ENCODE results near the gene CHRNA10.

CHRNA10 gene

GRCh38 chr11:3627291-3627690 is 43.9 kb downstream of the CHRNA10 start:
- DNase-seq = no peak

- DNase-seq = no peak
Observed at GRCh38 chr11:3626250-3626960, 44.8 kb downstream of the CHRNA10 start.

- DNase-seq = no peak
Observed at GRCh38 chr11:3623767-3624458, 47.3 kb downstream of the CHRNA10 start.

- no peak for DNase-seq
Observed at GRCh38 chr11:3623121-3623520, 48.1 kb downstream of the CHRNA10 start.

DNA sequence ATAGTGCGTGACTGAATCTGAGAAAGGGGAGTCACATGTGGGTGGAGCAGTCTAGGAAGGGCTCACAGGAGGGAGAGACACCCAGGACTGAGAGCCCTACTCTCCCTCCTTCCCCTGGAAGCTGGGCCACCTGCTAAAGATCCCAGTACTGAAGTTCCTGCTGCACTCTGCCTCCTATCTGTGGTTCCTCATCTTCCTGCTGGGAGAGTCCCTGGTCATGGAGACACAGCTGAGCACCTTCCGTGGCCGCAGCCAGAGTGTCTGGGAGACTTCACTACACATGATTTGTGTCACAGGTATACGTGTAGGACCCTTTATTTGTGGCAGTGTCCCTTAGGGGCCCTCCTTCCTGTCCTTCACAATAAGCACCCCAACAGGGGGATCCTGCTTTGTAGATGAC is 48.7 kb downstream of the CHRNA10 start:
- no peak for DNase-seq

GRCh38 chr11:3617990-3618389 is 53.2 kb downstream of the CHRNA10 start:
- DNase-seq = no peak

GRCh38 chr11:3616721-3617460 is 54.3 kb downstream of the CHRNA10 start:
- DNase-seq = no peak

DNA sequence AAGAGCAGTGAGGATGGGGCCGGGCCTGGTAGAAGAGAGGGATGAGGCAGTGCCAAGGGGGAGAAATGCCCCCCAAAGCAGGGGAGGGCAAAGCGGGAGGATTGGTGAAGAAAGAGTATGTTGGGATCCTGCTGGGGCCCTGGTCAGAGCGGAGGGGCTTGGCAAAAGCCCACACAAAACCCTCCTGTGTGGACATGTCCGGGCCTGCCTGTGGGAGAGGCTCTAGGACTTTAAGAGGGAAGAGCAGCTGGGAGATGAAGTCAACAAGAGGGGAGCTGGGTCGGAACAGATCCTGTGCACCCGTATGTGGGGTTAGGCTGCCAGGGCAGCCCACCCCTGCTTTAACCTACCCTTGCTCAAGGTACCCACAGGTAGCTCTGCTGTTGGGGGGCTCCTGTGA is 55.2 kb downstream of the CHRNA10 start:
- DNase-seq = no peak

Data from effector CD4-positive, alpha-beta T cell (primary cell).